ENCODE results near the gene IKBKE.

DNA sequence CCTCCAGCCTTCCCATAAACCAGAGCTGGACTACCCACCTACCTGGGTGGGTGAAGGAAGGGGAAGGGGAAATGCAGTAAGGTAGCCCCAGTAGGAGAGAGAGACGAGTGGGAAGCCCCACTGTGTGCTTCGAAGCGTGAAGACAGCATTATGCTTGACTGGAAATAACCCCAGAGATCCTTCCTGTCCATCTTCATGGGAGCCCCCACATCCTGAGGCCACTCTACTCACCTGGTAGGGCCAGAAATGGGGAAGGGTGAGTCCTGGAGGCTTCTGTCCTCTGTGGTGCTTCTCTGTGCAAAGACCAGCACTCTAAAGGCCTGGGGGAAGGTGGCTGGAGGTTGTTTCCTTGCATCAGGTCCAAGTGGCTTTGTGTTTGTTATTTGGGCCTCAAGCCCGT lies 27.1 kb downstream of the IKBKE start:
- TF ChIP-seq, protein P1, sequence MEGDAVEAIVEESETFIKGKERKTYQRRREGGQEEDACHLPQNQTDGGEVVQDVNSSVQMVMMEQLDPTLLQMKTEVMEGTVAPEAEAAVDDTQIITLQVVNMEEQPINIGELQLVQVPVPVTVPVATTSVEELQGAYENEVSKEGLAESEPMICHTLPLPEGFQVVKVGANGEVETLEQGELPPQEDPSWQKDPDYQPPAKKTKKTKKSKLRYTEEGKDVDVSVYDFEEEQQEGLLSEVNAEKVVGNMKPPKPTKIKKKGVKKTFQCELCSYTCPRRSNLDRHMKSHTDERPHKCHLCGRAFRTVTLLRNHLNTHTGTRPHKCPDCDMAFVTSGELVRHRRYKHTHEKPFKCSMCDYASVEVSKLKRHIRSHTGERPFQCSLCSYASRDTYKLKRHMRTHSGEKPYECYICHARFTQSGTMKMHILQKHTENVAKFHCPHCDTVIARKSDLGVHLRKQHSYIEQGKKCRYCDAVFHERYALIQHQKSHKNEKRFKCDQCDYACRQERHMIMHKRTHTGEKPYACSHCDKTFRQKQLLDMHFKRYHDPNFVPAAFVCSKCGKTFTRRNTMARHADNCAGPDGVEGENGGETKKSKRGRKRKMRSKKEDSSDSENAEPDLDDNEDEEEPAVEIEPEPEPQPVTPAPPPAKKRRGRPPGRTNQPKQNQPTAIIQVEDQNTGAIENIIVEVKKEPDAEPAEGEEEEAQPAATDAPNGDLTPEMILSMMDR (IDR thresholded peaks at IDR 0.05 in 2 of 3, conservative IDR thresholded peaks at IDR 0.05 in 1 of 3; ENCODE audit: borderline replicate concordance in 1 of 3, insufficient read depth in 1 of 3, low read depth in 2 of 3, low read length in 2 of 3) = no peak
- TF ChIP-seq CBX3 (IDR thresholded peaks at IDR 0.05; ENCODE audit: low read depth) (no peak), EZH2 (IDR thresholded peaks at IDR 0.05) (no peak), POLR2AphosphoS5 (IDR thresholded peaks at IDR 0.05; ENCODE audit: low read depth, low read length) (no peak), JUND (IDR thresholded peaks at IDR 0.05) (no peak)
- TF ChIP-seq, protein P2, sequence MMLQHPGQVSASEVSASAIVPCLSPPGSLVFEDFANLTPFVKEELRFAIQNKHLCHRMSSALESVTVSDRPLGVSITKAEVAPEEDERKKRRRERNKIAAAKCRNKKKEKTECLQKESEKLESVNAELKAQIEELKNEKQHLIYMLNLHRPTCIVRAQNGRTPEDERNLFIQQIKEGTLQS (IDR thresholded peaks at IDR 0.05) = no peak
